MM.1S (cell line): ENCODE measurements around the gene EFEMP1.

Source experiments
- DNase-seq: peaks from one replicate; pipeline ENCODE4 v3.0.0-alpha.2; 2015
- H2AFZ ChIP-seq: fragments of 300-600 bp; sonication (generic); 2 replicates; pipeline ENCODE4 v1.6.0; 2016; ENCODE audit warnings: antibody characterized with exemption, low read length
- H3F3A ChIP-seq: fragments of 300-600 bp; sonication (generic); 2 replicates; pipeline ENCODE4 v1.6.1; 2016; ENCODE audit warnings: mild to moderate bottlenecking, antibody characterized with exemption, low read length, moderate library complexity, mixed read lengths; ENCODE audit not compliant: insufficient read depth
- H3K27ac ChIP-seq: fragments of 300-600 bp; sonication (generic); 2 replicates; pipeline ENCODE4 v1.5.1; 2016; ENCODE audit warnings: mild to moderate bottlenecking, low read length
- H3K27me3 ChIP-seq: fragments of 300-600 bp; sonication (generic); replicated peaks from 2 replicates; pipeline ENCODE4 v1.6.0; 2016; ENCODE audit warnings: low read length; ENCODE audit not compliant: insufficient read depth
- H3K36me3 ChIP-seq: fragments of 300-600 bp; sonication (generic); replicated peaks from 2 replicates; pipeline ENCODE4 v1.6.1; 2016; ENCODE audit warnings: mild to moderate bottlenecking, low read length, mixed read lengths; ENCODE audit not compliant: insufficient read depth
- H3K4me1 ChIP-seq: fragments of 300-600 bp; sonication (generic); 2 replicates; pipeline ENCODE4 v1.6.1; 2016; ENCODE audit warnings: low read length, mixed read lengths
- H3K4me2 ChIP-seq: fragments of 300-600 bp; sonication (generic); 2 replicates; pipeline ENCODE4 v1.6.0; 2016; ENCODE audit warnings: low read depth, low read length
- H3K4me3 ChIP-seq: fragments of 300-600 bp; sonication (generic); 2 replicates; pipeline ENCODE4 v1.5.1; 2016; ENCODE audit warnings: low read length, mixed read lengths
- H3K79me2 ChIP-seq: fragments of 300-600 bp; sonication (generic); 2 replicates; pipeline ENCODE4 v1.6.1; 2016; ENCODE audit warnings: mixed run types, low read length, mixed read lengths
- H3K9ac ChIP-seq: fragments of 300-600 bp; sonication (generic); 2 replicates; pipeline ENCODE4 v1.6.1; 2016; ENCODE audit warnings: low read length, mixed read lengths
- H3K9me2 ChIP-seq: fragments of 300-600 bp; sonication (generic); replicated peaks from 2 replicates; pipeline ENCODE4 v1.6.1; 2016; ENCODE audit warnings: mild to moderate bottlenecking, low read length, mixed read lengths; ENCODE audit not compliant: insufficient read depth
- H3K9me3 ChIP-seq: fragments of 300-600 bp; sonication (generic); replicated peaks from 2 replicates; pipeline ENCODE4 v1.6.1; 2016; ENCODE audit warnings: mild to moderate bottlenecking, low read length, mixed read lengths; ENCODE audit not compliant: insufficient read depth
- H4K20me1 ChIP-seq: fragments of 300-600 bp; sonication (generic); 2 replicates; pipeline ENCODE4 v1.6.1; 2016; ENCODE audit warnings: mild to moderate bottlenecking, low read length, moderate library complexity, mixed read lengths; ENCODE audit not compliant: insufficient read depth
- CTCF ChIP-seq: fragments of 300-600 bp; sonication (generic); IDR thresholded peaks from 2 replicates; pipeline ENCODE4 v1.5.1; 2016; ENCODE audit warnings: antibody characterized with exemption, low read length, mixed read lengths
- EZH2 ChIP-seq: fragments of 300-600 bp; sonication (generic); optimal IDR thresholded peaks from 2 replicates; pipeline ENCODE3; 2017; ENCODE audit warnings: low read depth, mild to moderate bottlenecking, antibody characterized with exemption, low read length, mixed read lengths
- EZH2phosphoT487 ChIP-seq: fragments of 300-600 bp; sonication (generic); IDR thresholded peaks from 2 replicates; pipeline ENCODE4 v1.6.1; 2018; ENCODE audit warnings: antibody characterized with exemption, low read length

Gene EFEMP1

GRCh38 chr2:55919574-55919973, 4.0 kb downstream of the EFEMP1 start:
- H3K36me3 ChIP-seq, result no peaks in the 10 kb centered on the region
- no peaks in the 10 kb centered on the region for H3K79me2 ChIP-seq
- TF ChIP-seq EZH2phosphoT487 (no peak), EZH2 (no peak), CTCF (no peak)
- H3K9me2 ChIP-seq, result no peaks in the 10 kb centered on the region
- peaks cover 12% of the 10 kb centered on the region; the same call in 1 of the 2 replicates for H3K4me1 ChIP-seq
- no peaks in the 10 kb centered on the region for H4K20me1 ChIP-seq
- no peak overlapping the region for H2AFZ ChIP-seq
- no peak overlapping the region for H3K4me3 ChIP-seq
- H3K4me2 ChIP-seq, result no peak overlapping the region
- no peak overlapping the region for H3K27ac ChIP-seq
- H3K9ac ChIP-seq, result no peak overlapping the region
- no peak for DNase-seq
- H3K27me3 ChIP-seq, result no peaks in the 10 kb centered on the region
- no peaks in the 10 kb centered on the region for H3K9me3 ChIP-seq
- H3F3A ChIP-seq, result peaks cover 13% of the 10 kb centered on the region

- no peaks in the 10 kb centered on the region for H4K20me1 ChIP-seq
- DNase-seq, result no peak
- no peaks in the 10 kb centered on the region for H3K27me3 ChIP-seq
- H3K4me3 ChIP-seq, result no peak overlapping the region
- no peaks in the 10 kb centered on the region for H3K79me2 ChIP-seq
- H3K9me2 ChIP-seq, result no peaks in the 10 kb centered on the region
- H3K4me2 ChIP-seq, result no peak overlapping the region
- H3K36me3 ChIP-seq, result no peaks in the 10 kb centered on the region
- no peak overlapping the region for H3K9ac ChIP-seq
- no peak overlapping the region for H3K27ac ChIP-seq
- H3K9me3 ChIP-seq, result no peaks in the 10 kb centered on the region
- TF ChIP-seq EZH2 (no peak), EZH2phosphoT487 (no peak), CTCF (no peak)
- no peak overlapping the region for H2AFZ ChIP-seq
- H3K4me1 ChIP-seq, result peaks cover 12% of the 10 kb centered on the region; the same call in 1 of the 2 replicates
- H3F3A ChIP-seq, result peaks cover 13% of the 10 kb centered on the region
Observed at GRCh38 chr2:55918856-55919255, 4.7 kb downstream of the EFEMP1 start.

- Histone ChIP-seq H3K27me3 (no peaks in the 10 kb centered on the region), H4K20me1 (no peaks in the 10 kb centered on the region), H3F3A (peaks cover 6% of the 10 kb centered on the region)
Observed at GRCh38 chr2:55917713-55918390, 5.7 kb downstream of the EFEMP1 start.

More at GRCh38 chr2:55917713-55918390, 5.7 kb downstream of the EFEMP1 start:
- Histone ChIP-seq H3K79me2 (no peaks in the 10 kb centered on the region), H2AFZ (no peak overlapping the region), H3K4me1 (peaks cover 12% of the 10 kb centered on the region; the same call in 1 of the 2 replicates), H3K9me2 (no peaks in the 10 kb centered on the region), H3K4me2 (no peak overlapping the region), H3K9me3 (no peaks in the 10 kb centered on the region), H3K9ac (no peak overlapping the region), H3K27ac (no peak overlapping the region), H3K4me3 (no peak overlapping the region), H3K36me3 (no peaks in the 10 kb centered on the region)
- no peak for DNase-seq
- TF ChIP-seq CTCF (no peak), EZH2 (no peak), EZH2phosphoT487 (no peak)
